Measurements from ENCODE around the gene ITPR1. TPM values are rescaled to one million over a fixed set of nuclear protein-coding genes. Genes with fewer than 3 reads are reported as not detected.

ITPR1 gene
- polyA plus RNA-seq, 1 donor from 2014 or later, result 2.1 TPM

DNA sequence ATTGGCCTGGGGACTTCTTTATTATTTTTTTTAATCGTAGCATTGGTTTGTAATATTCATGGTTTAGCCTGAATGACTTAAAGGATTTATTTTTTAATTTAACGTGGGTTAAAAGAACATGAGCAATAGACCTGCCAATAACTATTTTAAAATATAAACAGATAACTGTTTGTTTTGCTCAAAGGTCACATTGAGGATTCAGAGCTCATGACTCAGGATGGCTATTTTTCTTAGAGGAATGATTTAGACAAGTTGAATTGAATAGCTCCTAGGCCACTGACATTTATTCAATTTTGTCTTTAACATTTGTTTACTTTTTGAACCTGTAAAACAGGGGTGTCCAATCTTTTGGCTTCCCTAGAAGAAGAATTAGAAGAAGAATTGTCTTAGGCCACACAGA lies 68.5 kb downstream of the ITPR1 start:
- H3K9me2 ChIP-seq (ENCODE audit: insufficient read depth, low read length), result no peaks in the 10 kb centered on the region

DNA sequence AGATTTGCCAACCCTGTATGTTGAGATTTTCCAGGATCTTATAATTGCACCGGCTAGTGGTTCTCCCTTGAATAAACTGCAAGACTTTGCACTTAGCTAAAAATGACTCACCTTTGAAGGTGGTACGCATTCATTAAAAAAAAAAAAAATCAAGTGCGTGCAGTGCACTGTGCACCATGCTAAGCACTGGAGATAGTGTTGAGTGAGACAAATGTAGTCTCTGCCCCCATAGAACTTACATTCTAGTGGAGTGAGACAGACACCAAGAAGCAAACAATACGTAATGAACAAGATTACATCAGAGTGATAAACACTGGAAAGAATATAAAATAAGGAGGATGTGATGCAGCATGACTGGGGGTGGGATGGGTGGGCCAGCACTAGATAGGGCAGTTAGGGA lies 69.4 kb downstream of the ITPR1 start:
- Histone ChIP-seq H3K27me3 (ENCODE audit: insufficient read depth, low read depth, low read length) (no peaks in the 10 kb centered on the region), H3K4me3 (ENCODE audit: low read length) (no peak overlapping the region), H4K20me1 (ENCODE audit: insufficient read depth) (no peaks in the 10 kb centered on the region), H2AFZ (ENCODE audit: low read depth, low read length) (no peak overlapping the region), H3K36me3 (ENCODE audit: insufficient read depth, low read length) (no peaks in the 10 kb centered on the region), H3K9ac (ENCODE audit: low read length) (no peak overlapping the region), H3F3A (ENCODE audit: insufficient read depth, low read length, poor library complexity, severe bottlenecking) (no peaks in the 10 kb centered on the region), H3K79me2 (replicated peaks; ENCODE audit: insufficient read depth, low read length) (no peaks in the 10 kb centered on the region), H3K4me2 (ENCODE audit: low read length) (no peak overlapping the region), H3K9me2 (ENCODE audit: insufficient read depth, low read length) (no peaks in the 10 kb centered on the region), H3K27ac (ENCODE audit: low read length) (no peak overlapping the region), H3K9me3 (ENCODE audit: low read length) (no peaks in the 10 kb centered on the region)
- no peak for TF ChIP-seq POLR2AphosphoS5 (IDR thresholded peaks at IDR 0.05)
- TF ChIP-seq RAD21 (conservative IDR thresholded peaks at IDR 0.05), result no peak
- no peak for TF ChIP-seq MXI1 (conservative IDR thresholded peaks at IDR 0.05; ENCODE audit: poor library complexity, severe bottlenecking)
- TF ChIP-seq EP300 (conservative IDR thresholded peaks at IDR 0.05; ENCODE audit: poor library complexity, severe bottlenecking), result no peak
- TF ChIP-seq, protein P1, sequence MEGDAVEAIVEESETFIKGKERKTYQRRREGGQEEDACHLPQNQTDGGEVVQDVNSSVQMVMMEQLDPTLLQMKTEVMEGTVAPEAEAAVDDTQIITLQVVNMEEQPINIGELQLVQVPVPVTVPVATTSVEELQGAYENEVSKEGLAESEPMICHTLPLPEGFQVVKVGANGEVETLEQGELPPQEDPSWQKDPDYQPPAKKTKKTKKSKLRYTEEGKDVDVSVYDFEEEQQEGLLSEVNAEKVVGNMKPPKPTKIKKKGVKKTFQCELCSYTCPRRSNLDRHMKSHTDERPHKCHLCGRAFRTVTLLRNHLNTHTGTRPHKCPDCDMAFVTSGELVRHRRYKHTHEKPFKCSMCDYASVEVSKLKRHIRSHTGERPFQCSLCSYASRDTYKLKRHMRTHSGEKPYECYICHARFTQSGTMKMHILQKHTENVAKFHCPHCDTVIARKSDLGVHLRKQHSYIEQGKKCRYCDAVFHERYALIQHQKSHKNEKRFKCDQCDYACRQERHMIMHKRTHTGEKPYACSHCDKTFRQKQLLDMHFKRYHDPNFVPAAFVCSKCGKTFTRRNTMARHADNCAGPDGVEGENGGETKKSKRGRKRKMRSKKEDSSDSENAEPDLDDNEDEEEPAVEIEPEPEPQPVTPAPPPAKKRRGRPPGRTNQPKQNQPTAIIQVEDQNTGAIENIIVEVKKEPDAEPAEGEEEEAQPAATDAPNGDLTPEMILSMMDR (IDR thresholded peaks at IDR 0.05; ENCODE audit: poor library complexity, severe bottlenecking), result no peak
- TF ChIP-seq, protein P2, sequence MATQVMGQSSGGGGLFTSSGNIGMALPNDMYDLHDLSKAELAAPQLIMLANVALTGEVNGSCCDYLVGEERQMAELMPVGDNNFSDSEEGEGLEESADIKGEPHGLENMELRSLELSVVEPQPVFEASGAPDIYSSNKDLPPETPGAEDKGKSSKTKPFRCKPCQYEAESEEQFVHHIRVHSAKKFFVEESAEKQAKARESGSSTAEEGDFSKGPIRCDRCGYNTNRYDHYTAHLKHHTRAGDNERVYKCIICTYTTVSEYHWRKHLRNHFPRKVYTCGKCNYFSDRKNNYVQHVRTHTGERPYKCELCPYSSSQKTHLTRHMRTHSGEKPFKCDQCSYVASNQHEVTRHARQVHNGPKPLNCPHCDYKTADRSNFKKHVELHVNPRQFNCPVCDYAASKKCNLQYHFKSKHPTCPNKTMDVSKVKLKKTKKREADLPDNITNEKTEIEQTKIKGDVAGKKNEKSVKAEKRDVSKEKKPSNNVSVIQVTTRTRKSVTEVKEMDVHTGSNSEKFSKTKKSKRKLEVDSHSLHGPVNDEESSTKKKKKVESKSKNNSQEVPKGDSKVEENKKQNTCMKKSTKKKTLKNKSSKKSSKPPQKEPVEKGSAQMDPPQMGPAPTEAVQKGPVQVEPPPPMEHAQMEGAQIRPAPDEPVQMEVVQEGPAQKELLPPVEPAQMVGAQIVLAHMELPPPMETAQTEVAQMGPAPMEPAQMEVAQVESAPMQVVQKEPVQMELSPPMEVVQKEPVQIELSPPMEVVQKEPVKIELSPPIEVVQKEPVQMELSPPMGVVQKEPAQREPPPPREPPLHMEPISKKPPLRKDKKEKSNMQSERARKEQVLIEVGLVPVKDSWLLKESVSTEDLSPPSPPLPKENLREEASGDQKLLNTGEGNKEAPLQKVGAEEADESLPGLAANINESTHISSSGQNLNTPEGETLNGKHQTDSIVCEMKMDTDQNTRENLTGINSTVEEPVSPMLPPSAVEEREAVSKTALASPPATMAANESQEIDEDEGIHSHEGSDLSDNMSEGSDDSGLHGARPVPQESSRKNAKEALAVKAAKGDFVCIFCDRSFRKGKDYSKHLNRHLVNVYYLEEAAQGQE (IDR thresholded peaks at IDR 0.05; ENCODE audit: borderline replicate concordance), result no peak
- TF ChIP-seq TAF1 (IDR thresholded peaks at IDR 0.05; ENCODE audit: low read depth), result no peak
- TF ChIP-seq EZH2 (IDR thresholded peaks at IDR 0.05; ENCODE audit: borderline replicate concordance, insufficient read depth, low read length, poor library complexity, severe bottlenecking), result no peak
- TF ChIP-seq SMC3 (conservative IDR thresholded peaks at IDR 0.05; ENCODE audit: poor library complexity), result no peak

More for the DNA sequence above, 68.5 kb downstream of the ITPR1 start:
- Histone ChIP-seq H3K4me3 (ENCODE audit: low read length) (no peak overlapping the region), H4K20me1 (ENCODE audit: insufficient read depth) (no peaks in the 10 kb centered on the region), H3K27ac (ENCODE audit: low read length) (no peak overlapping the region), H3K4me2 (ENCODE audit: low read length) (no peak overlapping the region), H2AFZ (ENCODE audit: low read depth, low read length) (no peak overlapping the region), H3K9ac (ENCODE audit: low read length) (no peak overlapping the region), H3K36me3 (ENCODE audit: insufficient read depth, low read length) (no peaks in the 10 kb centered on the region), H3K27me3 (ENCODE audit: insufficient read depth, low read depth, low read length) (no peaks in the 10 kb centered on the region), H3F3A (ENCODE audit: insufficient read depth, low read length, poor library complexity, severe bottlenecking) (no peaks in the 10 kb centered on the region), H3K79me2 (replicated peaks; ENCODE audit: insufficient read depth, low read length) (no peaks in the 10 kb centered on the region), H3K9me3 (ENCODE audit: low read length) (no peaks in the 10 kb centered on the region)
- TF ChIP-seq, protein P1 (IDR thresholded peaks at IDR 0.05; ENCODE audit: poor library complexity, severe bottlenecking), result no peak
- TF ChIP-seq RAD21 (conservative IDR thresholded peaks at IDR 0.05) (no peak), EZH2 (IDR thresholded peaks at IDR 0.05; ENCODE audit: borderline replicate concordance, insufficient read depth, low read length, poor library complexity, severe bottlenecking) (no peak), POLR2AphosphoS5 (IDR thresholded peaks at IDR 0.05) (no peak), EP300 (conservative IDR thresholded peaks at IDR 0.05; ENCODE audit: poor library complexity, severe bottlenecking) (no peak), SMC3 (conservative IDR thresholded peaks at IDR 0.05; ENCODE audit: poor library complexity) (no peak), MXI1 (conservative IDR thresholded peaks at IDR 0.05; ENCODE audit: poor library complexity, severe bottlenecking) (no peak), TAF1 (IDR thresholded peaks at IDR 0.05; ENCODE audit: low read depth) (no peak)
- TF ChIP-seq, protein P2 (IDR thresholded peaks at IDR 0.05; ENCODE audit: borderline replicate concordance), result no peak

All from neural cell (in vitro differentiated cells).